IMR-90 (cell line): ENCODE measurements around the gene TBC1D16. TPM values are rescaled to one million over a fixed set of nuclear protein-coding genes. Genes with fewer than 3 reads are reported as not detected.

Experiments
- ATAC-seq: fragments of 200-7000 bp; cut with Tn5 transposase; 2 replicates; pipeline ENCODE4 v1.9.1; 2020; ENCODE audit warnings: low read depth, mild to moderate bottlenecking, moderate library complexity
- BruUV-seq: library from RNA; stranded (reverse); fragments of 400-500 nt; replicated peaks from 2 replicates; lab custom pipeline; 2021; lab: Mats Ljungman, UMichigan
- CTCF ChIA-PET: fragments of 300-600 bp; formaldehyde crosslinking; extraction: SDS; loops from one replicate; lab custom pipeline; 2021; ENCODE audit warnings: antibody characterized with exemption; lab: Yijun Ruan, JAX
- POLR2A ChIA-PET: fragments of 300-600 bp; sonication (Branson Sonifier 250); formaldehyde crosslinking; loops from one replicate; lab custom pipeline; 2022; ENCODE audit warnings: antibody characterized with exemption; ENCODE audit not compliant: unreplicated experiment; lab: Charles Lee
- DNase-seq: peaks from one replicate; pipeline ENCODE4 v3.0.0; 2013
- H2AFZ ChIP-seq: replicated peaks from 2 replicates; pipeline ENCODE3; 2013; ENCODE audit warnings: low read length, mild to moderate bottlenecking; ENCODE audit not compliant: poor library complexity
- H2AK5ac ChIP-seq: 2 replicates; pipeline ENCODE4 v1.6.1; 2013; ENCODE audit warnings: low read depth, low read length, inconsistent platforms
- H2AK9ac ChIP-seq: replicated peaks from 2 replicates; pipeline ENCODE3; 2013; ENCODE audit warnings: mild to moderate bottlenecking, low read depth, low read length, moderate library complexity; ENCODE audit not compliant: poor library complexity
- H2BK120ac ChIP-seq: 2 replicates; pipeline ENCODE4 v1.6.1; 2013; ENCODE audit warnings: low read depth, low read length, inconsistent platforms
- H2BK15ac ChIP-seq: 3 replicates; pipeline ENCODE4 v1.6.1; 2013; ENCODE audit warnings: low read depth, low read length, inconsistent platforms
- H2BK20ac ChIP-seq: 2 replicates; pipeline ENCODE4 v1.6.1; 2013; ENCODE audit warnings: low read depth, mild to moderate bottlenecking, inconsistent platforms, low read length, moderate library complexity
- H2BK5ac ChIP-seq: 2 replicates; pipeline ENCODE4 v1.6.1; 2013; ENCODE audit warnings: mild to moderate bottlenecking, low read depth, low read length, inconsistent platforms; ENCODE audit not compliant: poor library complexity, severe bottlenecking
- H3K14ac ChIP-seq: replicated peaks from 2 replicates; pipeline ENCODE4 v1.6.1; 2013; ENCODE audit warnings: low read depth, low read length, inconsistent platforms
- H3K18ac ChIP-seq: 2 replicates; pipeline ENCODE4 v1.6.1; 2013; ENCODE audit warnings: low read depth, low read length, control low read depth
- H3K23ac ChIP-seq: 2 replicates; pipeline ENCODE4 v1.6.1; 2013; ENCODE audit warnings: low read depth, low read length, inconsistent platforms
- H3K27ac ChIP-seq: 2 replicates; pipeline ENCODE4 v1.5.1; 2013; ENCODE audit warnings: mild to moderate bottlenecking, control low read depth, low read length; ENCODE audit not compliant: insufficient read depth
- H3K27me3 ChIP-seq: 2 replicates; pipeline ENCODE4 v1.6.1; 2013; ENCODE audit warnings: low read length; ENCODE audit not compliant: control insufficient read depth, insufficient read depth
- H3K36me3 ChIP-seq: 2 replicates; pipeline ENCODE4 v1.6.1; 2013; ENCODE audit warnings: low read length, mixed read lengths; ENCODE audit not compliant: control insufficient read depth, insufficient read depth
- H3K4ac ChIP-seq: 2 replicates; pipeline ENCODE4 v1.6.1; 2013; ENCODE audit warnings: low read depth, low read length, inconsistent platforms
- H3K4me1 ChIP-seq: 2 replicates; pipeline ENCODE4 v1.6.1; 2013; ENCODE audit warnings: low read length, mixed read lengths; ENCODE audit not compliant: control insufficient read depth, insufficient read depth
- H3K4me2 ChIP-seq: 2 replicates; pipeline ENCODE4 v1.6.1; 2013; ENCODE audit warnings: low read depth, mild to moderate bottlenecking, control low read depth, low read length, moderate library complexity
- H3K4me3 ChIP-seq: 2 replicates; pipeline ENCODE4 v1.5.1; 2013; ENCODE audit warnings: low read depth, mild to moderate bottlenecking, control low read depth, low read length, moderate library complexity; ENCODE audit not compliant: insufficient read depth
- H3K56ac ChIP-seq: 2 replicates; pipeline ENCODE4 v1.6.1; 2013; ENCODE audit warnings: low read length, inconsistent platforms; ENCODE audit not compliant: insufficient read depth; ENCODE audit errors: extremely low read depth
- H3K79me1 ChIP-seq, 2 experiments: 2 replicates each; pipeline ENCODE4 v1.6.1; 2013; ENCODE audit warnings: low read length in 2 of 2, inconsistent platforms in 1 of 2, low read depth in 1 of 2
- H3K9ac ChIP-seq: 2 replicates; pipeline ENCODE4 v1.6.1; 2013; ENCODE audit warnings: low read depth, low read length, control low read depth
- H3K9me1 ChIP-seq: 2 replicates; pipeline ENCODE4 v1.6.1; 2013; ENCODE audit warnings: low read length, inconsistent platforms; ENCODE audit not compliant: insufficient read depth
- H3K9me3 ChIP-seq: 2 replicates; pipeline ENCODE4 v1.6.1; 2013; ENCODE audit warnings: low read length; ENCODE audit not compliant: control insufficient read depth, insufficient read depth
- H4K20me1 ChIP-seq: 2 replicates; pipeline ENCODE4 v1.6.1; 2013; ENCODE audit warnings: low read length, inconsistent platforms; ENCODE audit not compliant: insufficient read depth
- H4K5ac ChIP-seq: 2 replicates; pipeline ENCODE4 v1.6.1; 2013; ENCODE audit warnings: mild to moderate bottlenecking, low read depth, low read length, control low read depth
- H4K8ac ChIP-seq, 2 experiments: 2 replicates each; pipeline ENCODE4 v1.6.1; 2013; ENCODE audit warnings: low read depth in 2 of 2, low read length in 2 of 2, control low read depth in 1 of 2, inconsistent platforms in 1 of 2
- H4K91ac ChIP-seq: 2 replicates; pipeline ENCODE4 v1.6.1; 2013; ENCODE audit warnings: low read depth, low read length, inconsistent platforms; ENCODE audit not compliant: insufficient read depth
- BHLHE40 ChIP-seq: fragments of 150-350 bp; IDR thresholded peaks from 2 replicates; pipeline ENCODE4 v1.6.1; 2016; ENCODE audit warnings: mild to moderate bottlenecking, low read depth, low read length
- ELK1 ChIP-seq: fragments of 150-350 bp; IDR thresholded peaks from 2 replicates; pipeline ENCODE4 v1.6.1; 2016; ENCODE audit warnings: low read depth, mild to moderate bottlenecking, low read length, moderate library complexity, borderline replicate concordance
- WGBS, 2 experiments: methylation state at CpG; one replicate each; pipeline versions ENCODE4 v1.1.5 to v1.1.7; 2013; ENCODE audit warnings: missing lambda C conversion rate in 2 of 2; ENCODE audit not compliant: insufficient read length in 1 of 2; ENCODE audit errors: extremely low coverage in 2 of 2; 5-methylcytosine and 5-hydroxymethylcytosine counted together
- dilution Hi-C: fragments of 300-500 bp; cut with HindIII; formaldehyde crosslinking; loops from one replicate; pipeline ENCODE4 v1.14.3; 2018; ENCODE audit warnings: low sequenced_read_pairs; ENCODE audit not compliant: unreplicated experiment
- in situ Hi-C: fragments of 300-500 bp; cut with MboI; formaldehyde crosslinking; loops from 3 replicates; pipeline ENCODE4 v1.14.3; 2019; ENCODE audit warnings: low sequenced_read_pairs, inconsistent platforms, mixed read lengths
- intact Hi-C: fragments of 100-400 bp; cut with micrococcal nuclease; formaldehyde crosslinking; loops from 2 replicates; pipeline ENCODE4 v1.10.0; 2022
- polyA plus RNA-seq, 3 experiments: library from polyadenylated mRNA; depleted of rRNA; stranded (reverse); fragments of >200 nt; gene quantifications; 2 replicates each; pipeline ENCODE4 v1.2.3, GENCODE V29; 2012; ENCODE audit warnings: low replicate concordance in 1 of 3
- total RNA-seq: library from RNA; depleted of rRNA; stranded (reverse); fragments of >200 nt; gene quantifications from 2 replicates; pipeline ENCODE4 v1.2.3, GENCODE V29; 2012

Gene TBC1D16
- total and polyA plus RNA-seq, 2 of the 4 experiments (the other 2 are of a cell fraction): 10.1 to 16.7 TPM

- in situ Hi-C loops: no loop called here
- peaks cover 4% of the 10 kb centered on the region for H3K4me1 ChIP-seq
- H3K56ac ChIP-seq: no peak overlapping the region
- dilution Hi-C loops: no loop called here
- intact Hi-C loops: no loop called here
- no peaks in the 10 kb centered on the region for H3K79me1 ChIP-seq
- ATAC-seq: no peak
- no peak overlapping the region for H3K14ac ChIP-seq
- no peak overlapping the region for H2BK20ac ChIP-seq
- no peaks in the 10 kb centered on the region for H3K27me3 ChIP-seq
- H4K8ac ChIP-seq: no peak overlapping the region
- no peak overlapping the region for H3K23ac ChIP-seq
- H4K5ac ChIP-seq: no peak overlapping the region
- no peak overlapping the region for H3K4ac ChIP-seq
- H3K9me1 ChIP-seq: no peaks in the 10 kb centered on the region
- no peak for DNase-seq
- no peak overlapping the region for H2AK9ac ChIP-seq
- no peak overlapping the region for H2BK5ac ChIP-seq
- BruUV-seq: no TSS peak
- no peak overlapping the region for H2AK5ac ChIP-seq
- POLR2A ChIA-PET: no interaction called here
- no peaks in the 10 kb centered on the region for H3K9me3 ChIP-seq
- TF ChIP-seq ELK1: no peak
- no peak for TF ChIP-seq BHLHE40
- no peak overlapping the region for H2BK15ac ChIP-seq
- WGBS, 2 experiments: no CpG with 5 or more reads among the region's 9 CpGs
- no peak overlapping the region for H3K18ac ChIP-seq
- no peak overlapping the region for H3K9ac ChIP-seq
- no peak overlapping the region for H3K27ac ChIP-seq
- CTCF ChIA-PET: no interaction called here
- H4K91ac ChIP-seq: no peak overlapping the region
- H2AFZ ChIP-seq: no peak overlapping the region
- H3K36me3 ChIP-seq: peaks cover 12% of the 10 kb centered on the region; the same call in 1 of the 2 replicates
- H3K4me3 ChIP-seq: no peak overlapping the region
- no peak overlapping the region for H2BK120ac ChIP-seq
- H4K20me1 ChIP-seq: no peaks in the 10 kb centered on the region
- no peak overlapping the region for H3K4me2 ChIP-seq
These were observed 19.9 kb upstream of the TBC1D16 start for GRCh38 chr17:80055597-80055996.
